A549 (cell line): ENCODE measurements around the gene NELFE.
"Not testable (repeated sequence)": the region's sequence is repeated elsewhere in the genome, so short reads cannot be mapped to it uniquely, and the experiment has no call there.

Experiments
- FOSB ChIP-seq: fragments of 250-450 bp; sonication (Bioruptor Pico); IDR thresholded peaks from 2 replicates; pipeline ENCODE4 v1.5.0; 2020; ENCODE audit warnings: mild to moderate bottlenecking, moderate library complexity
- HDAC2 ChIP-seq: fragments of 200-600 bp; sonication (generic); IDR thresholded peaks from 2 replicates; pipeline ENCODE4 v1.6.1; 2016
- KDM5A ChIP-seq: fragments of 200-600 bp; sonication (generic); IDR thresholded peaks from 2 replicates; pipeline ENCODE4 v1.6.1; 2016; ENCODE audit warnings: antibody characterized with exemption, mild to moderate bottlenecking
- MAZ ChIP-seq: fragments of 150-350 bp; IDR thresholded peaks from 2 replicates; pipeline ENCODE4 v1.6.1; 2014; ENCODE audit warnings: antibody characterized with exemption, low read depth, low read length, borderline replicate concordance
- MYC ChIP-seq: IDR thresholded peaks from 2 replicates; pipeline ENCODE4 v1.6.1; 2012; ENCODE audit warnings: mild to moderate bottlenecking, inconsistent platforms, low read length, improper control_type of control experiment, borderline replicate concordance
- NFE2L2 ChIP-seq: fragments of 150-350 bp; conservative IDR thresholded peaks from 2 replicates; pipeline ENCODE4 v1.6.1; 2014; ENCODE audit warnings: low read length
- POLR2A ChIP-seq: IDR thresholded peaks from 2 replicates; pipeline ENCODE4 v1.6.1; 2012; ENCODE audit warnings: mild to moderate bottlenecking, low read length
- POLR2AphosphoS2 ChIP-seq: conservative IDR thresholded peaks from 2 replicates; pipeline ENCODE4 v1.6.1; 2012; ENCODE audit warnings: low read length, improper control_type of control experiment, inconsistent platforms
- RFX5 ChIP-seq: fragments of 450-650 bp; IDR thresholded peaks from 2 replicates; pipeline ENCODE4 v1.7.1; 2014; ENCODE audit warnings: antibody characterized with exemption, mild to moderate bottlenecking, moderate library complexity
- TF ChIP-seq, protein P1 (sequence below): fragments of >200 bp; sonication (Bioruptor Twin); formaldehyde crosslinking; IDR thresholded peaks from 3 replicates; pipeline ENCODE4 v1.5.1; 2016

DNA sequence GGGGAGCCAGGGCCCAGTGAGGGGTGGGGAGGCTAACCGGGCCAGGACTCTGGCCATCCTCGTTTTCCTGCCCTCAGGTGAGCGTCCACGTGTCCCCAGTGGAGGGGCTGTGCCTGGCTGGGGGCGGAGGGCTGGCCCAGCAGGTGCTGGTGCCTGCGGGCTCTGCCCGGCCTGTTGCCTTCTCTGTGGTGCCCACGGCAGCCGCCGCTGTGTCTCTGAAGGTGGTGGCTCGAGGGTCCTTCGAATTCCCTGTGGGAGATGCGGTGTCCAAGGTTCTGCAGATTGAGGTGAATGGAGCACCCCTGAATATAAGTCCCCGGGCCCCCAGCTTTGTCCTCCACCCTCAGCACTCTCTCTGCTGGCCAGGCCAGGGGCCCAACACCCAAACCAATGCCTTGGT, 35.6 kb upstream of the NELFE start:
- not testable (repeated sequence) for TF ChIP-seq NFE2L2; MAZ; POLR2A; FOSB (CRISPR knock-in tag); MYC; RFX5; POLR2AphosphoS2; HDAC2; KDM5A
- TF ChIP-seq, protein P1, sequence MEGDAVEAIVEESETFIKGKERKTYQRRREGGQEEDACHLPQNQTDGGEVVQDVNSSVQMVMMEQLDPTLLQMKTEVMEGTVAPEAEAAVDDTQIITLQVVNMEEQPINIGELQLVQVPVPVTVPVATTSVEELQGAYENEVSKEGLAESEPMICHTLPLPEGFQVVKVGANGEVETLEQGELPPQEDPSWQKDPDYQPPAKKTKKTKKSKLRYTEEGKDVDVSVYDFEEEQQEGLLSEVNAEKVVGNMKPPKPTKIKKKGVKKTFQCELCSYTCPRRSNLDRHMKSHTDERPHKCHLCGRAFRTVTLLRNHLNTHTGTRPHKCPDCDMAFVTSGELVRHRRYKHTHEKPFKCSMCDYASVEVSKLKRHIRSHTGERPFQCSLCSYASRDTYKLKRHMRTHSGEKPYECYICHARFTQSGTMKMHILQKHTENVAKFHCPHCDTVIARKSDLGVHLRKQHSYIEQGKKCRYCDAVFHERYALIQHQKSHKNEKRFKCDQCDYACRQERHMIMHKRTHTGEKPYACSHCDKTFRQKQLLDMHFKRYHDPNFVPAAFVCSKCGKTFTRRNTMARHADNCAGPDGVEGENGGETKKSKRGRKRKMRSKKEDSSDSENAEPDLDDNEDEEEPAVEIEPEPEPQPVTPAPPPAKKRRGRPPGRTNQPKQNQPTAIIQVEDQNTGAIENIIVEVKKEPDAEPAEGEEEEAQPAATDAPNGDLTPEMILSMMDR, result not testable (repeated sequence)
